GM21723 (cell line): ENCODE results near the gene ARAP2.

Experiments used
- ATAC-seq: cut with Tn5 transposase; IDR thresholded peaks from one replicate; pipeline ENCODE4 v1.9.1; 2021; ENCODE audit warnings: mild to moderate bottlenecking, moderate library complexity; ENCODE audit not compliant: unreplicated experiment

The ARAP2 gene

DNA sequence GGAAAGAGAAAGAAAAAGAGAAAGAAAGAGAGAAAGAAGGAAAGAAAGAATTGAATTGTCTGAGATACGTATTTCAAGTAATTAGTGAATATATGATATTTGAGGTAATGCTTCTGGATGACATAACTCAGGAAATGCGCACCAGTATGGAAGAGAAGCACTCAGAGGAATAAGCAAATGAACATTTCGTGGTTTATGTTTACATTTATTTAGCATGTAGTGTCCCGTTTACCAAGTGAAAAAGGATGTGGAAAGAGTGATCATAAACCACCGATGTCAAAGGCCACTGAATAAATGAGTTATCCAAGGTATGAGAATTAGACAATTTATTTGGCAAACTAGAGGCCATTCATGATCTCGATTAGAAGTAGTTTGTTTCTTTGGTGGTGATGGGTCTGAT, 200.4 kb downstream of the ARAP2 start:
- ATAC-seq = no peak

DNA sequence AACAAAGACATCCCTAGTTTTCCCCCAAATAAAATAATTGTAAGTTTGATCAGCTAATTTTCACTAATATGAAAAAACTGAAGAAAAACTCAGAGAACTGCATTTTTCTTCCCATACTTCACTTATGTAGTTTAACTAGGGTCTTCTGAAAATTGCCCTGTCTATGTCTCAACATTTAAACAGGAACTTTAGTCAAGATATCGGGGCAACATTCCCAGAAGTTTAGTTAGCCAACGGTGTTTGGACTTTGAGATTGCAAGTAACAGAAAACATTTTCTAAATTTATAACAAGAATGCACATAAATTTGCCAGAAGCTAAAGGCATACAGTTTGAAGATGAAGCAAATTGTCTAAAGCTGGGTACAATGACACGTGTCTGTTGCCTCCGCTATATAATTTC, 201.1 kb downstream of the ARAP2 start:
- no peak for ATAC-seq

DNA sequence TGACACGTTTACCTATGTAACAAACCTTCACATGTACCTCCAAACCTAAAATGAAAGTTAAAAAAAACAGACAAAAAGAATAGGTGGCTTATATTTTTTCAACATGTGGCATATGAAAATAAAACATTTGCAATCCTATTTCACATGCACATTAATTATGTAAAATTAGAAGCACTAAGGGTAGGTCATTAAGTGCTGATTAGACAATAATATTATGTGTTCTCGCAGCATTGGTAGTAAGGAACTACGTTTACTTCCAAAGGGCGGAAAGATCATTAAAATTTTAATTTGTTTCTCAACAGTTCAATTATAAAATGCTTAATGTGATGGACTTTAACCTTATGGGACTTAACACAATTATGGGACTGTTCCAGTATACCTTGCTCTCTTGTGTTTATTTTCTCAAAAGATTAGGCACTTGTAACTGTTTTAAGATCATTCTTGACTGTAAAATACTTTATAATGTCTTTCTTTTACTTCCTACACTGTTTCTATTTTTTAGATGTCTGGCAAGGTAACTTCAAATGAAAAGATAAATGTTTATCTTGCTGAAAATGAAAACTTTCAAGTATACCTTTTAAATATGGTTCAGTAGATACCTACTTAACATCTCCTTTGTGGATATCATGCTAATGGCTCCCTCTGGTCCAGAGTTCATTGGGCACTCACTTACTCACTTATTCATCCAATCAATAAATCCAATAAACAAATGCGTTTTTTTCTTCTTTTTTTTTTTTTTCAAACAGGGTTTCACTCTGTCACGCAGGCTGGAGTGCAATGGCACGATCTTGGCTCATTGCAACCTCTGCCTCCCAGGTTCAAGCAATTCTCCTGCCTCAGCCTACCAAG, 202.0 kb downstream of the ARAP2 start:
- ATAC-seq = no peak

DNA sequence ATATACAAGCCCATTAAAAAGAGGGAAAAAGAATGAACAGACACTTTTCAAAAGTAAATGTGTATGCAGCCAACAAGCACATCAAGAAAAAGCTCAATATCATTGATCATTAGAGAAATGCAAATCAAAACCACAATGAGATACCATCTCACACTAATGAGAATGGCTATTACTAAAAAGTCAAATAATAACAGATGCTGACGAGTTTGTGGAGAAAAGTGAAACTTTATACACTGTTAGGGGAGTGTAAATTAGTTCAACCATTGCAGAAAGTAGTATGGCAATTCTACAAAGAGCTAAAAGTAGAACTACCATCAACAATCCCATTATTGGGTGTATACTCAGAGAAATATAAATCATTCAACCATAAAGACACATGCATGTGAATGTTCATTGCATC, 203.0 kb downstream of the ARAP2 start:
- ATAC-seq = no peak

DNA sequence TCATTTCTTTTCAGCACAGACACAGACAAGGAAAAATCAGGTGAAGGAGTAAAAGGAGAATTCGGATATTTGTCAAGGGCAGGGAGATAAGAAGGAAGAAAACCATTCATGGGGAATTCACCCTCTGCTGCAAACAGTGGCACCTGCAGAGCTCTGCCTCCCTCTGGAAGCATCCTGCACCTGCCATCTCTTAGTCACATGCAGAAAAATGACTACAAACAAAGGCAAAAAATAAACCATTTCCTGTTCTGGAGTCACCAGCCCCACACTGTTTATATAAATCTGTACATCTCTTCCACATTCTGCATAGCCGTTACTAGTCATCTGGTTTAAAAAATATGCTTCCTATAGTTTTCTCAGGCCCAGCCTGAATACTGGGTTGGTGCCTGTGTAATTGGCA, 205.3 kb downstream of the ARAP2 start:
- ATAC-seq = no peak

DNA sequence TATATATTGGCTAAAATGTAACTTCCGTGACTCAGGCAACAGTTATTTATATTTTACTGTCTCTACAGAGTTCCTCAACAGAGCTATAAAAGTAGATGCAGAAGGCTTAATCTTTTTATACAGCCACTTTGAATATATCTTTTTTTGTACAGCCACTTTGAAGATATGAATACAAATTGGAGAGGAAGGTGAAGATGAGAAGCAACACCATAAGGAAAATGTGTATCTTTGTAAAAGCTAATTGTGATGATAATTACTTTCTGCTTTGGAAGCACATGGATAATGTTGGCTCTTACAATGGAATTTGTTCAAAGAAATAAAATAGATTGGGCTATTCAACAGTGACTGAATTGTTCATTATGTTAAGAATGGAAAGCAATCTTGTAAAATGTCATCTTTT, 205.8 kb downstream of the ARAP2 start:
- no peak for ATAC-seq

DNA sequence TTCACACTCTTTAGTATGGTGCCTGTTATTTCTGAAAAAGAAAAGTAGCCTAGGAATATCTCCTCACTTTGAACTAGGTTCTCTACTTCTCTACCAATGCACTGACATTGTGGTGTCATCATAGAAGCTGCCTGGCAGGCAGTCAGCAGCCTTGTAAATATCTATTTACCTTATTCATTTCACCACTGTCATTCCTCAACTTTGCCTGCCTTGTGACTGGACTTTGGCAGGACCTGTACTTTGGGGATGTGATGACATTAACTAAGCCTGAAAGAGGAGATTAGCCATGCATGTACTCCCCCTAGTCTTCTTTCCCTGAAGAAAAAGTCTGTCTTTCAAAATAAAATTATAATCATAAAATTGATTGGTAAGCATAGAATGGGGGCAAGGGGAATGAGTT, 207.2 kb downstream of the ARAP2 start:
- no peak for ATAC-seq

DNA sequence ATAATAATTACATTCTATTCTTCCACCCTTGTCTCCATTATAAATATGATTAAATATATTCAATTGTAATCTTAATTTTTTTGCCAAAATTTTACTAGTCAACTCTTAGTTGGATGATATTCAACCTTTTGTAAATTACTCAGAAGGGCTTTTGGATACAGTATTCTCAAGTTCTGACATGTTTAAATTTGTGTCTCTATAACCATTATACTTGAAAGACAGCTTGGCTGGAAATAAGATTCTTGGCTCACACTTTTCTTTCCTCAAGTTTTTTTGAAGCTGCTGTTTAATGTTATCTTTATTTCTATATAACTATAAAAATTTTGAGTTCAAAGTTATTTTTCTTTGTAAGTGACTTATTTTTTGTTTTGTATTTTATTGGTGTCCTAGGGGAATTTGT, 214.4 kb downstream of the ARAP2 start:
- no peak for ATAC-seq

DNA sequence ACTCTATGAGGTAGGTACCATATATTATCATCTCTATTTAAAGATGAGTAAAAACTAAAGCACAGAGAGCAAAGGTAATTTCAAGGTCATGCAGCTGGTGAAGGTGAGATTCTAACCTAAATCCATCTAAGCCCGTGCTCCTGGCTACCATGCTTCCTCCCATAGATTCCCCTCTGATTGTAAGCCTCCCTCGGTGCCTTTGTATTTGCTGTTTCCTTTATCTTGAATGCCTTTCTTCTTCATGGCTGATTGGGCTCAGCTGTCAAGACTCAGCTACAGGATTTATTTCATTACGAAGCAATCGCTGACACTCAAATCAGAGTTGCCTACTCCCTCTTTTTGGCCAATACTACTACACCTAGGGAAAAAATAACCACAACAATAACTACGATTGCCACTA, 217.1 kb downstream of the ARAP2 start:
- no peak for ATAC-seq

DNA sequence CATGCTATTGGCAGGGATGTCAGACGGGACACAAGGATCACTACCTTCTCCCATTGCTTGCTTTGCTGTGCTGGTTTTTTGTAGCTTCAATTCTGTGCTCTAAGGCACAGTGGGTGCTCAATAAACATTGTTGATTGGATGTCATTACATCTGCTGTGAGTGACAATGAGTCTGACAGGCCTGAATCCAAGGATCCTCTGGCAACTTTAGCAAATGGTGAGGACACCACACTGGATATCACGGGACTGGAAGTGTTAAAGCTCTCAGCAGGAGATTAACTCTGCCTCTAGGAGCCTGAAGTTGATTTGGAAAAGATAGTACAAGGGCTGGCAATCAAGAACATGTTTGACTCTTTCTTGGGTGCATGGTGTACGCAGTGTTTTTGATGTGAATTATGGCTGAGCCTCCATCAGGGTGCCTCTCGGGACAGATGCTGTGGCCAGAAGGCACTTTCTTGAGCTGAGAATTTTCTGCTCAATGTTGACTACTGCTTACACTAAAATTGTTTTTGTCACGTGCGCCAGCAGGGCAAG, 217.9 kb downstream of the ARAP2 start:
- no peak for ATAC-seq

DNA sequence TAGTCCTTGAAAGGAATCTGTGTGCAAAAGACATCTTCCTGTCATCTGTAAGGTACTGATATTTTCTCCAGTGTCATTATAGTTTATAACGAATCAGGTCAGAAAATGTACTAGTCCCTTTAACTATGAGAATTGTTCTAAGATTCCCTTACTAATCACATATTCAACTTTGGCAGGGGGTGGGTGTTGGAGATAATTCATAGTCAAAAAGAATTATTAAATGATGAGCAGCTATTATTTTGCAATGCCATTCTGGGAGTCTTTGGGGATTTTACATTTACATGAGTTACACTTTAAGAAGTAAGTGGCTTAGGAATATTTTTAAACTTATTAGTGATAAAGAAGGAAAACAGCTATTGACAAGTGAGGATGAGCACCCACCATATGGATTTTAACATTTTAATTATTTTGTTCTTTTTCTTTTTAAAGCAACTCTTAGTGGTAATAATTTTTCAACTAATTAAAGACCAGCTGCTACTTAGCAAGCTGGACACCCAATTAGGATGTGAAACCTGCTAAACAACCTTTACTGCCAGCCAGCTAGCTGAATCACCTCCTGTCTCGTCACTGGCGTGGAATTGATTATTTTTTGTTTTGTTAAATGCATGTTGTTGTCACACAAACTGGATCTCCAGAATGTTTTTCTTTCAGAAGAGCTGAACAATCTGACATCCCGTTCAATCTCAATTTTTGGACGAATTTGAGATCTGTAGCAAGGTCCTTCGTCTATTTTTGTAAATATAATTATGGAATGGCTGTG, 219.2 kb downstream of the ARAP2 start:
- no peak for ATAC-seq

DNA sequence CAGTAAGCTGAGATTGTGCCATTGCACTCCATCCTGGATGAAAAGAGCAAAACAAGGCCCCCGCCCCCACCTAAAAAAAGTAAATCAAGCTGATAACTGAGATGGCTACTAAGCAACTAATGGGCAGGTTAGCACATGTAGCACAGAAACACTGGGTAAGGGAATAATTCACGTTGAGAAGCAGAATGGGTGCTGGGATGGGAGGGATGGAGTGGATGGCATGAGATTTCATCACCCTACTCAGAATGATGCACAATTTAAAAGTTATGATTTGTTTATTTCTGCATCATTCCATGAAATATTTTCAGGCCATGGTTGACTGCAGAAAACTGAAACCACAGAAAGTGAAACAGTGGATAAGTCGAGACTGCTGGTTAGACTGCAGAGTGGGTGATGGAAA, 224.0 kb downstream of the ARAP2 start:
- ATAC-seq = no peak
